Stimulated activated CD8-positive, alpha-beta memory T cell treated with anti-CD3 and anti-CD28 coated beads, Interleukin-4, amount 100 ng/mL, for 1 hour (primary cell): ENCODE measurements around the gene SULT1A1.
"Not testable (repeated sequence)": the region's sequence is repeated elsewhere in the genome, so short reads cannot be mapped to it uniquely, and the experiment has no call there.

ENCODE experiments used
- DNase-seq, 2 donors: peaks; one replicate each; pipeline ENCODE4 v3.0.0-alpha.2; 2020; ENCODE audit warnings: low read depth in 2 of 2, low spot score in 1 of 2

The SULT1A1 gene

GRCh38 chr16:28591355-28591754, 18.5 kb downstream of the SULT1A1 start:
- no peak for DNase-seq

GRCh38 chr16:28590384-28591340, 19.2 kb downstream of the SULT1A1 start:
- DNase-seq = no peak

GRCh38 chr16:28589930-28590329, 19.9 kb downstream of the SULT1A1 start:
- DNase-seq = no peak

GRCh38 chr16:28589069-28589468, 20.8 kb downstream of the SULT1A1 start:
- no peak for DNase-seq

- no peak for DNase-seq
These were observed 22.5 kb downstream of the SULT1A1 start for GRCh38 chr16:28587386-28587785.

GRCh38 chr16:28586466-28586865, 23.4 kb downstream of the SULT1A1 start:
- no peak for DNase-seq

- no peak for DNase-seq
These were observed 24.2 kb downstream of the SULT1A1 start for GRCh38 chr16:28585674-28586073.

- no peak for DNase-seq
These were observed 29.0 kb downstream of the SULT1A1 start for GRCh38 chr16:28580726-28581315.

- DNase-seq = no peak
These were observed 34.3 kb downstream of the SULT1A1 start for GRCh38 chr16:28575446-28576109.

- DNase-seq = no peak
These were observed 34.9 kb downstream of the SULT1A1 start for GRCh38 chr16:28574925-28575324.

- no peak for DNase-seq
These were observed 35.8 kb downstream of the SULT1A1 start for GRCh38 chr16:28573738-28574718.

- DNase-seq = no peak
These were observed 36.9 kb downstream of the SULT1A1 start for GRCh38 chr16:28572696-28573510.

GRCh38 chr16:28569968-28570752, 39.7 kb downstream of the SULT1A1 start:
- DNase-seq = no peak

GRCh38 chr16:28569021-28569420, 40.8 kb downstream of the SULT1A1 start:
- no peak for DNase-seq

- DNase-seq = no peak
These were observed 42.6 kb downstream of the SULT1A1 start for GRCh38 chr16:28567292-28567691.

GRCh38 chr16:28566233-28566925, 43.5 kb downstream of the SULT1A1 start:
- DNase-seq = not testable (repeated sequence)

GRCh38 chr16:28563218-28563617, 46.6 kb downstream of the SULT1A1 start:
- DNase-seq = no peak

GRCh38 chr16:28562199-28562598, 47.6 kb downstream of the SULT1A1 start:
- no peak for DNase-seq
